ENCODE results near the gene RAB3GAP2. TPM values are rescaled to one million over a fixed set of nuclear protein-coding genes. Genes with fewer than 3 reads are reported as not detected.

The RAB3GAP2 gene
- total and polyA plus RNA-seq, 10 of the 15 experiments (the other 5 are each of a cell fraction or from before 2014, with no cell fraction given) = 11.9 to 51.1 (median 24.4) TPM

- no peak for TF ChIP-seq E2F8 (IDR thresholded peaks at IDR 0.05; ENCODE audit: low read depth, partially characterized antibody)
- peak; percentile 96 for TF ChIP-seq POLR2AphosphoS5 (IDR thresholded peaks at IDR 0.05; ENCODE audit: low read length)
- no peak for TF ChIP-seq PRDM15 (CRISPR knock-in tag; IDR thresholded peaks at IDR 0.05)
- TF ChIP-seq TARDBP (IDR thresholded peaks at IDR 0.05; ENCODE audit: borderline replicate concordance) = no peak
- peak; percentile 74 for TF ChIP-seq RELB (IDR thresholded peaks at IDR 0.05; ENCODE audit: low read depth)
- TF ChIP-seq LARP7 (IDR thresholded peaks at IDR 0.05) = peak; percentile 48; the same call in 1 of the 2 replicates
- TF ChIP-seq SMC3 (IDR thresholded peaks at IDR 0.05; ENCODE audit: borderline replicate concordance, low read length) = no peak
- 0 out of 3 replicates have a peak, but pooled peaks of 1 of the 2 experiments have one; percentile 32 for TF ChIP-seq EGR1 (IDR thresholded peaks at IDR 0.05; ENCODE audit: borderline replicate concordance in 1 of 2, low read depth in 2 of 2, low read length in 2 of 2)
- TF ChIP-seq CUX1 (IDR thresholded peaks at IDR 0.05; ENCODE audit: insufficient replicate concordance, low read depth, low read length) = no peak
- no peak for TF ChIP-seq ELK1 (IDR thresholded peaks at IDR 0.05; ENCODE audit: low read depth, low read length)
- TF ChIP-seq POLR2A (IDR thresholded peaks at IDR 0.05; ENCODE audit: low read depth, low read length) = peak; percentile 87
Measured at GRCh38 chr1:220219865-220220698, 52.2 kb downstream of the RAB3GAP2 start (continued).
